Astrocyte of the spinal cord (primary cell): Measurements from ENCODE around the gene ANXA2.
A peak's percentile ranks its signal among the peaks of the same experiment; 100 is the strongest.

ENCODE experiments used
- DNase-seq: peaks from one replicate; pipeline ENCODE4 v3.0.0; 2011; ENCODE audit warnings: low read depth, low spot score
- H3K4me3 ChIP-seq: 2 replicates; pipeline ENCODE4 v1.5.1; 2011; ENCODE audit warnings: low read depth, mild to moderate bottlenecking, low read length, moderate library complexity
- in situ Hi-C: cut with HindIII; loops from 2 replicates; pipeline ENCODE4 v1.10.0; 2017; ENCODE audit warnings: low sequenced_read_pairs
- TF ChIP-seq, protein P1 (sequence below): IDR thresholded peaks from 2 replicates; pipeline ENCODE4 v1.5.1; 2012; ENCODE audit warnings: low read depth, mild to moderate bottlenecking, low read length, inconsistent platforms

Gene ANXA2

DNA sequence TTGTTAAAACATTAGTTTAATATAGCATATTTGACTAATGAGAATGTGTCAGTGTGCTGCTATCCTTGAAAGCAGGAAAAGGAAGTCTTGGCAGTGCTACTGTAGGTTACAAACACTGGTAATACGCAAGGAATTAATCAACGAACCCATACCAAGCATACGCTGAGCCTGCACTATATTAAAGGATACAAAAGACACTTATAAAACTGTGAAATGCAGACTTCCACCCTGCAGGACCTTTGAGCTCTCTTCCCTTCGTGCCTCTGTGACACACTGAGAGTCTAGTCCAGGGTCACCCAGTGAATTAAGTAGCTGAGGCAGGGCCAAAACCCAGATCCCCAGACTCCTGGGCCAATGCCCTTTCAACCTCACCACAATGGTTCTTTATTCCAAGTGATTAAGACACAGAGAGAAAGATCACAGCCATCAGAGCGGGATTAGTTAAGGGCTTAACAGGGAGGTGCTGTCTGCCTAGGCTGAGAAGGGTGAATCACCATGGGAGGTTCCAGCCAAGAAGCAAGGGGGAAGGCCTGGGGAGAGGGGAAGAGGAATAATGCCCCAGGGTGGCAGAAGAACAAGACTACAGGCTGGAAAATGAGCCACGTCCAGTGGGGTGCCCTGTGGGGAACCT is 6.8 kb downstream of the ANXA2 start:
- in situ Hi-C loops: no loop called here
- H3K4me3 ChIP-seq: peak overlapping the region; percentile 91
- TF ChIP-seq, protein P1, sequence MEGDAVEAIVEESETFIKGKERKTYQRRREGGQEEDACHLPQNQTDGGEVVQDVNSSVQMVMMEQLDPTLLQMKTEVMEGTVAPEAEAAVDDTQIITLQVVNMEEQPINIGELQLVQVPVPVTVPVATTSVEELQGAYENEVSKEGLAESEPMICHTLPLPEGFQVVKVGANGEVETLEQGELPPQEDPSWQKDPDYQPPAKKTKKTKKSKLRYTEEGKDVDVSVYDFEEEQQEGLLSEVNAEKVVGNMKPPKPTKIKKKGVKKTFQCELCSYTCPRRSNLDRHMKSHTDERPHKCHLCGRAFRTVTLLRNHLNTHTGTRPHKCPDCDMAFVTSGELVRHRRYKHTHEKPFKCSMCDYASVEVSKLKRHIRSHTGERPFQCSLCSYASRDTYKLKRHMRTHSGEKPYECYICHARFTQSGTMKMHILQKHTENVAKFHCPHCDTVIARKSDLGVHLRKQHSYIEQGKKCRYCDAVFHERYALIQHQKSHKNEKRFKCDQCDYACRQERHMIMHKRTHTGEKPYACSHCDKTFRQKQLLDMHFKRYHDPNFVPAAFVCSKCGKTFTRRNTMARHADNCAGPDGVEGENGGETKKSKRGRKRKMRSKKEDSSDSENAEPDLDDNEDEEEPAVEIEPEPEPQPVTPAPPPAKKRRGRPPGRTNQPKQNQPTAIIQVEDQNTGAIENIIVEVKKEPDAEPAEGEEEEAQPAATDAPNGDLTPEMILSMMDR: no peak
- peak; percentile 88 for DNase-seq

DNA sequence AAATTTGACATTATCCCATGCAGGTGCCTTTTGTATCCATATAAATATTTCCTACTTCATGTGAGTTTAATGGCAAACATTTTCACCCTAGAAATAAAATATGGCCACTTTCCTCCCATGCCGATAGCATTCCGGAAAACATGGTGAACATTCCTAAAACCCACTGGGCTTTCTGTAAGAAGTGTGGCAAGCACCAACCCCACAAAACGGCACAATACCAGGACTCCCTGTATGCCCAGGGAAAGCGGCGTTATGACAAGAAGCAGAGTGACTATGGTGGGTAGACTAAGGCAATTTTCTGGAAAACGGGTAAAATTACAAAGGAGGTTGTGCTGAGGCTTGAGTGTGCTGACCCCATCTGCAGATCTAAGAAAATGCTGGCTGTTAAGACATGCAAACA is 7.6 kb downstream of the ANXA2 start:
- TF ChIP-seq, protein P1: no peak
- peak overlapping the region; percentile 17 for H3K4me3 ChIP-seq
- DNase-seq: peak; percentile 5
- in situ Hi-C loops: no loop called here

DNA sequence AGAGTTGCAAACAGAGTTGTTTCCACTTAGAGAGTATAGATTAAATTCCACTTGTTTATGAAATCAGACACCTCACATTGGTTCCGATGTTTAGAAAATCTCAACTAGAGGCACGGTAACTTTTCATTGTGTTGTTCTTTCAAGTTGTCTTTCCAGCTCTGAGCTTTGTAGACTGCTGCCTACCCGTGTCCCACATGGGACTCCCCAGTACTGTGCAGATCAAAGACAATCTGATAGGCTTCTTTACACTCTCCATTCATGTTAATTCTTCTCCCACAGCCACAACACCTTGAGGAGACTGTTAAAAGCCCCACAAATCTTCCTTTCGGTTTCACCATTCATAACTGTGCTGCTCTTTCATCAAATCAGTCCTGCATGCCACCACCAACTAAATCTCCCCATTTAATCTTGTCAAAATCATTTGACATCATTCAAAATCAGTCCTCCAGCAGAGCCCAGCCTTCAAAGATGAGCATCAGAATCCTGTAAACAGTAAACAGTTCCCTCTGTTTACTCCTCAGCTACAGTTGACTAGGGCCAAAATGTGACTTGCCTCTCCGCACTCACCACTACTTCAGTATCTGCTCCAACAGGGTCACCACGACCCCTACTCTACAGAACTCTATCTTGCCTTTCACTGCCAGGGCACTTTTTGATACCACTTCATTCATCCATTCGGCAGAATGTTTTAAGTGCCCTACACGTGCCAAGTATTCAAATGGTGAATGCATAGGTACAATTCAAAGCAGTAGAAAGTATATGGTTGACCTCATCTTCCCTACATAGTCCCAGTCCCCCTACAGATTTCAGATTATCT is 8.3 kb downstream of the ANXA2 start:
- TF ChIP-seq, protein P1: no peak
- in situ Hi-C loops: no loop called here
- no peak overlapping the region for H3K4me3 ChIP-seq
- peak; percentile 34 for DNase-seq

DNA sequence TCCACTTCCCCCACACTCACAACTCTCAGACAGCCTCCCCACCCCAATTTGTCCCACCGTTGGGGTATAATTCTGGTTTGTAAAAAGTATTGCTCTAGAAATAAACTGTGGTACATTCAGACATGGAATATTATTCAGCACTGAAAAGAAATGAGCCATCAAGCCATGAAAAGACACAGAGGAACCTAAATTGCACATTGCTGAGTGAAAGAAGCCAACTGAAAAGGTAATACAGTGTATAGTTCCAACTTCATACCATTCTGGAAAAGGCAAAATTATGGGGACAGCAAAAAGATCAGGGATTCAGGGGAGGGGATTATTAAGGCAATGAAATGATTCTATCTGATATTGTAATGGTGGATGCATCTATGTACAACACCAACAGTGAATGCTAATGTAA is 10.5 kb downstream of the ANXA2 start:
- in situ Hi-C loops: no loop called here
- DNase-seq: no peak
- H3K4me3 ChIP-seq: no peak overlapping the region
- TF ChIP-seq, protein P1: no peak

DNA sequence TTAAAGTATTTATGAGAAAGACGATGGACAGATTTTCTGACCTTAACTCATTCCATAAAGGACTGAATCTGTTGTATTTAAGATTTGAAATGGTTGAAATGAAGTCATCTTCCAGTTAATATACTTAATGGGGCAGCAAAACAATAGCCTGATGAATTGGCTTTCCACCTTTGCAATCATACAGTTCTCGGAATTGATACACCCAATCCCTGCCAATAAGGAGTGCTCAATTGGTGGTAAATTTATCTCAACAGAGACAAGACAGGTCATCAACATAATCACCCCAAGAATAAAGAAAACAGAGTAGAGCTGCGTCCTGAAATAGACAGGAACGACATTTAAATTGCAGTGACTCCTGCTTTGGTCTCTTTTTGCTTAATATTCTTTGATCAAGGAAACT is 11.2 kb downstream of the ANXA2 start:
- DNase-seq: no peak
- in situ Hi-C loops: no loop called here
- H3K4me3 ChIP-seq: no peak overlapping the region
- TF ChIP-seq, protein P1: no peak

DNA sequence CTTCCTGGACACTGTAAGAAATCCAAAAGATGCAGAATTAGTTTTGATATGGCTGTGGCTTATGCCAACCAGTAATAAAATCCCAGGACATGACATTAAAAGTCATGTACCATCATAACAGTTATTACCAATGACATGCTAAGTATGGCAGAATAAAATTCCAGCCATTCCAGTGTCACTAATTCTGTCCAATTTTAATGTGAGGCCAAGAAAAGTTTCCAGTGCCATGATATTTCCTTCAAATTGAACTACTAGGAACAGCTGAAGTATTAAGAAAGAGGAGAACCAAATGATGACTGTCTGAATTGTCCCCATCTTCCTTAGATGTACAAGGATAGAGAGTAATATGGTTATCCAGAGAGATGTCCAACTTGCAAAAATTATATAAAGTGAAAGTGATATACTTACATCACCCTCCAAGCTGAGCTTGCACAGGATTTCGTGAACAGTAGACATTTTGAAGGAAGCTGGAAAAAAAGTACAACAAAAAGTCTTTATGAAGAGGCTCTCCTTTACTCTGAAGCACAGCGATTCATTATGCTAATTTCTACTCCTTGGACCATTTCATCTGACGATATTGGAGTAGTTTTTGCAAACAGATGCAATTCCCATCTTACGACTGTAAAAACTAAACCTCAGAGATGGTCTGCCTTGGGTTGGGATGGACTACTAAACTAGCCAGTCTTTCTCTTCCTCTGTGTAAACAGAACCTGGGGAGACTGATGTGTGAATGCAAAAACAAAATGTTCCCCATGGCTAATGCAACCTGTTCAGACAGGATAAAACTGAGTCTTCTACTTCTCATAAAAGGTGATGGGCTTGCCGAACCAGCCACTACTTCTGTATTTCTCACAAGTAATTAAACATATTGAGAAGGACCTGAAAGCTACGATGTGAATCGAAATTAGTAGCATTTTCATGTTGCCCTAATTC is 11.9 kb downstream of the ANXA2 start:
- TF ChIP-seq, protein P1: no peak
- DNase-seq: no peak
- no peak overlapping the region for H3K4me3 ChIP-seq
- in situ Hi-C loops: no loop called here
